Pancreas (tissue), 10 donors: ENCODE data around the gene DUOXA2. TPM values are rescaled to one million over a fixed set of nuclear protein-coding genes. Genes with fewer than 3 reads are reported as not detected.
A peak's percentile ranks its signal among the peaks of the same experiment; 100 is the strongest.

Experiments used
- ATAC-seq, 4 donors: fragments of 200-7000 bp; cut with Tn5 transposase; one replicate each; pipeline versions ENCODE4 v1.8.0 to v1.9.1; 2020; ENCODE audit warnings: mild to moderate bottlenecking in 4 of 4, moderate library complexity in 4 of 4
- DNase-seq, 6 donors: peaks; one replicate each; pipeline ENCODE4 v3.0.0-alpha.2; 2020
- FAIRE-seq: peaks from 2 replicates; lab custom pipeline; 2012; peaks lifted over from hg19 to GRCh38; lab: Jason Lieb, UNC
- H3K27ac ChIP-seq, 4 donors: fragments of 200-600 bp; sonication (generic); 1 replicate in 3 of 4; 2 replicates in 1 of 4; pipeline versions ENCODE4 v1.5.0 to v1.8.0; 2020
- H3K27me3 ChIP-seq, 4 donors: fragments of 200-600 bp; one replicate each; pipeline ENCODE4 v1.8.0; 2021
- H3K36me3 ChIP-seq, 3 donors: fragments of 200-600 bp; sonication (generic) in 1 of 3; one replicate each; pipeline versions ENCODE4 v1.5.0 to v1.8.0; 2020 to 2021
- H3K4me1 ChIP-seq, 3 donors: fragments of 200-600 bp; one replicate each; pipeline ENCODE4 v1.8.0; 2021
- H3K4me3 ChIP-seq, 4 donors: fragments of 200-600 bp; sonication (generic) in 2 of 4; one replicate each; pipeline versions ENCODE4 v1.5.0 to v1.8.0; 2020 to 2021
- H3K9me3 ChIP-seq, 4 donors: fragments of 200-600 bp; one replicate each; pipeline ENCODE4 v1.8.0; 2021
- WGBS, 2 donors: extraction: QIAGEN DNeasy Blood & Tissue Kit; methylation state at CpG; one replicate each; pipeline ENCODE4 v1.1.7; 2013; 5-methylcytosine and 5-hydroxymethylcytosine counted together
- intact Hi-C, 3 donors: fragments of 100-400 bp; cut with DNase I; formaldehyde crosslinking; loops; one replicate each; pipeline versions ENCODE4 v1.11.1 to v1.14.2; 2022
- polyA plus RNA-seq, 2 donors: library from polyadenylated mRNA; stranded (reverse); fragments of 200-250 nt; gene quantifications; one replicate each; pipeline ENCODE4 v1.2.3, GENCODE V29; 2013
- total RNA-seq, 6 donors: library from RNA; stranded (reverse); fragmentation: NEBNext Ultra II Directional in 4 of 6; extraction: Animal tissue kit (Norgen Biotek cat#: 25700) in 4 of 6; gene quantifications; one replicate each; pipeline versions ENCODE4 v1.2.1 to v1.2.4, GENCODE V29; 2021 to 2023
- TF ChIP-seq, protein P1 (sequence below), 4 donors: fragments of 200-600 bp; sonication (generic) in 3 of 4; IDR thresholded peaks; one replicate each; pipeline versions ENCODE4 v1.5.0 to v1.8.0; 2021; ENCODE audit warnings: antibody characterized with exemption in 4 of 4
- donor health status: healthy with polysubstance abuse.
- donor health status: DM: no; HTN: no; CAD: no; lungs with moderate emphysema.
- donor health status: DM: no; HTN: no; CAD: no.
- donor health status: control.
- donor health status: control.
- donor health status: Bipolar disorder and iron deficiency.
- donor health status: DM: yes; HTN: yes; CAD: no.
- donor health status: DM: no; HTN: no; CAD: no.
- donor health status: DM: no; HTN: no; CAD: no.
- donor health status: DM: yes; HTN: yes; CAD: no.

The DUOXA2 gene
- total and polyA plus RNA-seq, 8 donors, result 0.16 to 17.0 (median 0.43) TPM; not detected in 3

DNA sequence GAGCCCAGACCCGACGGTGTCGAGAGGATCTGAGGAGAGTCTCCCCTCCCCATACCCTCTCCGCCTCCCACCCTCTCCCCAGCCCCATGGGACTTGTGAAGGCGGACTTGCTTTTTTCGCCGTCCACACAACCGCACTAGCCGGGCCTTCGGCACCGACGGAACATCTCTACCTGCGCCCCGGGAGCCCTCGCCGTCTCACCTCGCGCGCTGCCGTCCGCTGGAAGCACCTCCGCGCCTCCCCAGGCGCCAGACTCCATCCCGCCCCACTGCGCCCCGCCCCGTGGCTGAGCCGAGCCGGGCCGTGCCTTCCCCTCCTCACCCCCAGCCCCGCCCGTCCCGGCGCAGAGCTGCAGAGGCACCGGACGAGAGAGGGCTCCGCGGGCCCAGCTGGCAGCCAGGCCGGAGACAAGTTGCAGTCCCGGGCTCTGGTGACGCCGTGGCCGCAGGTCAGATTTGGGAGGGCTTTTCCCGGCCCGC is 15.6 kb downstream of the DUOXA2 start, which contains the start of the genes DUOX1 and DUOXA1:
Gene DUOX1, plus strand, starts transcription at position 344 of the 479 bp plus-strand sequence. CDS start 1,973 bp downstream, outside the sequence.
Gene DUOXA1, minus strand, starts transcription at position 229 of the 479 bp plus-strand sequence. CDS start 6,865 bp downstream, outside the sequence.
- H3K4me3 ChIP-seq, result peak within 1 kb of the TSS in 1 of 4 donors; percentile 11
- H3K27ac ChIP-seq, result no peak within 1 kb of the TSS
- no peaks in the 10 kb centered on the region for H3K36me3 ChIP-seq
- ATAC-seq (peak; percentile 33 to 61 (median 56)), DNase-seq (peak in 2 of 6 donors; percentile 10 to 63), FAIRE-seq (no peak)
- H3K4me1 ChIP-seq, result no peaks in the 10 kb centered on the region
- peaks cover 0 to 7% (median 2%) of the 10 kb centered on the region in 4 donors for H3K27me3 ChIP-seq
- 23 to 29% methylated on average over 46 of the region's 46 CpGs for WGBS, 2 donors
- intact Hi-C loops, result no loop called here
- TF ChIP-seq, protein P1, sequence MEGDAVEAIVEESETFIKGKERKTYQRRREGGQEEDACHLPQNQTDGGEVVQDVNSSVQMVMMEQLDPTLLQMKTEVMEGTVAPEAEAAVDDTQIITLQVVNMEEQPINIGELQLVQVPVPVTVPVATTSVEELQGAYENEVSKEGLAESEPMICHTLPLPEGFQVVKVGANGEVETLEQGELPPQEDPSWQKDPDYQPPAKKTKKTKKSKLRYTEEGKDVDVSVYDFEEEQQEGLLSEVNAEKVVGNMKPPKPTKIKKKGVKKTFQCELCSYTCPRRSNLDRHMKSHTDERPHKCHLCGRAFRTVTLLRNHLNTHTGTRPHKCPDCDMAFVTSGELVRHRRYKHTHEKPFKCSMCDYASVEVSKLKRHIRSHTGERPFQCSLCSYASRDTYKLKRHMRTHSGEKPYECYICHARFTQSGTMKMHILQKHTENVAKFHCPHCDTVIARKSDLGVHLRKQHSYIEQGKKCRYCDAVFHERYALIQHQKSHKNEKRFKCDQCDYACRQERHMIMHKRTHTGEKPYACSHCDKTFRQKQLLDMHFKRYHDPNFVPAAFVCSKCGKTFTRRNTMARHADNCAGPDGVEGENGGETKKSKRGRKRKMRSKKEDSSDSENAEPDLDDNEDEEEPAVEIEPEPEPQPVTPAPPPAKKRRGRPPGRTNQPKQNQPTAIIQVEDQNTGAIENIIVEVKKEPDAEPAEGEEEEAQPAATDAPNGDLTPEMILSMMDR (IDR thresholded peaks at IDR 0.05), result no peak
- H3K9me3 ChIP-seq, result no peaks in the 10 kb centered on the region

- DNase-seq (peak in 1 of 6 donors; percentile 21), ATAC-seq (peak in 1 of 4 donors; percentile 10), FAIRE-seq (no peak)
- 91 to 92% methylated on average over 7 of the region's 7 CpGs for WGBS, 2 donors
- intact Hi-C loops, result no loop called here
- Histone ChIP-seq H3K4me1 (no peaks in the 10 kb centered on the region), H3K27ac (no peak overlapping the region), H3K36me3 (no peaks in the 10 kb centered on the region), H3K27me3 (peaks cover 0 to 7% (median 2%) of the 10 kb centered on the region in 4 donors), H3K4me3 (no peak overlapping the region), H3K9me3 (no peaks in the 10 kb centered on the region)
- TF ChIP-seq, protein P1 (IDR thresholded peaks at IDR 0.05), result no peak
Measured at GRCh38 chr15:45130291-45131000, 16.3 kb downstream of the DUOXA2 start.

DNA sequence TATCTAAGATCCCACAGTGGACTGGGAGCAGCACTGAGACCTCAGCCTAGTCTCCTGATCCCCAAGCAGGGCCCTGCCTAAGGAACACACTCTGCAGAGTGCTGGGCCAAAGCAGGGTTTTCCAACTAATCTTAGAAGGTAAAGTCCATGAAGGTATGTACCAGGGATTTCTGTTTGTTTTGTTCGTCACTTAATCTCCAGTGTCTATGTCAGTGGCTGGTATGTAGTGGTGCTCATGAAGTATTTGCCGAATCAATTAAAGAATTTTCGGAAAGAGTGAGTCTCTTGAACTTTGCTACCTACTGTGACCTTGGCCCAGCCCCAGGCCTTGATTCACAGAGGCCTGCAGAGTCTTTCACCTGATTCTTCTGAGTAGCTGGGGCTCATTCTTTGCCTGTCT is 17.4 kb downstream of the DUOXA2 start:
- no peaks in the 10 kb centered on the region for H3K36me3 ChIP-seq
- H3K27ac ChIP-seq, result no peak overlapping the region
- DNase-seq (no peak), ATAC-seq (no peak), FAIRE-seq (no peak)
- peaks cover 0 to 7% (median 2%) of the 10 kb centered on the region in 4 donors for H3K27me3 ChIP-seq
- TF ChIP-seq, protein P1 (IDR thresholded peaks at IDR 0.05), result no peak
- WGBS, 2 donors, result 38 to 48% methylated on average over 3 of the region's 3 CpGs
- H3K4me1 ChIP-seq, result no peaks in the 10 kb centered on the region
- intact Hi-C loops, result no loop called here
- H3K9me3 ChIP-seq, result no peaks in the 10 kb centered on the region
- no peak overlapping the region for H3K4me3 ChIP-seq

DNA sequence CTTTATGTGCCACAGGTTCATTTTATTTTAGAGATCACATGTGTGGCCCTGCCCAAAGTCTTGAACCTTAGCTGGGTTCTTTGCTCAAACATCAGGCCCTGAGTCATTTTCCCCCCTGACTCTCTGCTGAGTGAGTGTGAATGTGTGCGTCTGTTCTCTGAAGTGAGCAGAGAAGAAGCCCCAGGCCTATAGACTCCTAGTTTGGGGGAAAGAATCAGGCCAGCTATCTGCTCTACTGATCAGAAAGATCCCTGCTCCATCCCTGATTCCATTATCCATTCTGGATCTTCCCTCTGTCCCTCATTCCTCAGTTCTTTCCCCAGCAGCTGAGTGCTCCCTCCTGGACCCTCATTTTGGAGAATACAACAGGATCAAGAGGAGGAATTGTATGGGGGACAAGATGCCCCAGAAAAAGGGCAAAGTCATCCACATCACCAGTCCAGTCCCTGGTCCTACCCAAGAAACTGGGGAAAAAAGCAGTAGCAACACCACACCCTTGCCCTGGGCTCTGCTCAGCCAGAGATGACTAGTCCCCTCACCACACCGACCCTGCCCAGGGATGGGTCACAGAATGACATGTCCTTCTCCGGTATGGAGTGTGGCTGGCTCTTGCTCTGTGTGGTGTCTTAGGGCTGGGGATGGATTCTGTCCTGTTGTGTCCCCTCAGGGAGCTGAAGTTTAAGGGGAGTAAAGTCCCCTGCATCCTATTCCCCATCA is 18.9 kb downstream of the DUOXA2 start:
- Histone ChIP-seq H3K4me1 (no peaks in the 10 kb centered on the region), H3K9me3 (no peaks in the 10 kb centered on the region), H3K36me3 (no peaks in the 10 kb centered on the region), H3K27ac (no peak overlapping the region), H3K27me3 (peaks cover 0 to under 1% (median 0%) of the 10 kb centered on the region in 4 donors), H3K4me3 (no peak overlapping the region)
- TF ChIP-seq, protein P1 (IDR thresholded peaks at IDR 0.05), result no peak
- WGBS, 2 donors, result 78 to 81% methylated on average over 3 of the region's 3 CpGs
- DNase-seq (no peak), ATAC-seq (no peak), FAIRE-seq (no peak)
- intact Hi-C loops, result no loop called here
